ENCODE results near the gene ERI2. TPM values are rescaled to one million over a fixed set of nuclear protein-coding genes. Genes with fewer than 3 reads are reported as not detected.

ERI2 gene
- total RNA-seq, 2 experiments from 2014 or later: 0.25 to 0.45 TPM

DNA sequence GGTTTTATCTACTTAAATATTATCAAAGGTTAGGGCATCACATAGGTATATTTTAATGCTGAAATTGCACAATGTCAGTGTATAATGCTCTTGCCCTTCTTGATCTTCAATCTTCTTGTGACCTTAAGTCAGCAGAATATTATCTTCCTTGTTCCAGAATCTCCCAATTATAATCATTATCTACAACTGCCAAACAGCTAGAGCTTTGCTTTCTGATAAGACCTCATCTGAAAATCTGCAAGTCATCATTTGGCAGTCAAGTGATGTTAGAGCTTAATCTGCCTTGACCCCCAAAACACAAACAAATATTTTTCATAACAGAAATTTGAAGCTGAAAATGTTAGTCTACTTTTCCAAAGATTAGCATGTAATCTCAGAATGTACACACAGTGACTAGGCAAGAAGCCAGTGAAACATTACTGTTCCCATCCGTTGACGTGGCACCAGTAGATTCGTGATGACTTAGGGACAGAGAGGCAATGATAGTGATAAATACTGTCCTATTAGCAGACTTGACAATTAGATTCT lies 19.8 kb upstream of the ERI2 start:
- Histone ChIP-seq H3K4me1 (ENCODE audit: insufficient read depth, low read length) (no peaks in the 10 kb centered on the region), H3K27ac (ENCODE audit: low read depth in 1 of 2, low read length in 2 of 2) (no peak overlapping the region), H3K4me3 (ENCODE audit: low read length) (no peak overlapping the region), H3K36me3 (ENCODE audit: insufficient read depth, low read length) (no peaks in the 10 kb centered on the region), H3K9me3 (ENCODE audit: control insufficient read depth in 1 of 2, insufficient read depth in 1 of 2, low read length in 2 of 2) (no peaks in the 10 kb centered on the region), H3K27me3 (ENCODE audit: control insufficient read depth in 1 of 2, insufficient read depth in 2 of 2, low read length in 2 of 2) (no peaks in the 10 kb centered on the region)
- CTCF ChIA-PET: no interaction called here
- no peaks in the 10 kb centered on the region for H3K36me3 Mint-ChIP-seq (ENCODE audit: low read depth)
- TF ChIP-seq, protein P1, sequence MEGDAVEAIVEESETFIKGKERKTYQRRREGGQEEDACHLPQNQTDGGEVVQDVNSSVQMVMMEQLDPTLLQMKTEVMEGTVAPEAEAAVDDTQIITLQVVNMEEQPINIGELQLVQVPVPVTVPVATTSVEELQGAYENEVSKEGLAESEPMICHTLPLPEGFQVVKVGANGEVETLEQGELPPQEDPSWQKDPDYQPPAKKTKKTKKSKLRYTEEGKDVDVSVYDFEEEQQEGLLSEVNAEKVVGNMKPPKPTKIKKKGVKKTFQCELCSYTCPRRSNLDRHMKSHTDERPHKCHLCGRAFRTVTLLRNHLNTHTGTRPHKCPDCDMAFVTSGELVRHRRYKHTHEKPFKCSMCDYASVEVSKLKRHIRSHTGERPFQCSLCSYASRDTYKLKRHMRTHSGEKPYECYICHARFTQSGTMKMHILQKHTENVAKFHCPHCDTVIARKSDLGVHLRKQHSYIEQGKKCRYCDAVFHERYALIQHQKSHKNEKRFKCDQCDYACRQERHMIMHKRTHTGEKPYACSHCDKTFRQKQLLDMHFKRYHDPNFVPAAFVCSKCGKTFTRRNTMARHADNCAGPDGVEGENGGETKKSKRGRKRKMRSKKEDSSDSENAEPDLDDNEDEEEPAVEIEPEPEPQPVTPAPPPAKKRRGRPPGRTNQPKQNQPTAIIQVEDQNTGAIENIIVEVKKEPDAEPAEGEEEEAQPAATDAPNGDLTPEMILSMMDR (IDR thresholded peaks at IDR 0.05): no peak
- peaks cover 7% of the 10 kb centered on the region for H3K4me1 Mint-ChIP-seq (ENCODE audit: low read depth)
- intact Hi-C loops (cut with DNase I, micrococcal nuclease): no loop called here
- H3K9me3 Mint-ChIP-seq: no peaks in the 10 kb centered on the region
- POLR2A ChIA-PET: no interaction called here
- no peak for DNase-seq
- no peak for ATAC-seq (ENCODE audit: poor library complexity)
- no peak overlapping the region for H3K4me3 Mint-ChIP-seq
- H3K27ac Mint-ChIP-seq: no peak overlapping the region
- H3K27me3 Mint-ChIP-seq: no peaks in the 10 kb centered on the region

DNA sequence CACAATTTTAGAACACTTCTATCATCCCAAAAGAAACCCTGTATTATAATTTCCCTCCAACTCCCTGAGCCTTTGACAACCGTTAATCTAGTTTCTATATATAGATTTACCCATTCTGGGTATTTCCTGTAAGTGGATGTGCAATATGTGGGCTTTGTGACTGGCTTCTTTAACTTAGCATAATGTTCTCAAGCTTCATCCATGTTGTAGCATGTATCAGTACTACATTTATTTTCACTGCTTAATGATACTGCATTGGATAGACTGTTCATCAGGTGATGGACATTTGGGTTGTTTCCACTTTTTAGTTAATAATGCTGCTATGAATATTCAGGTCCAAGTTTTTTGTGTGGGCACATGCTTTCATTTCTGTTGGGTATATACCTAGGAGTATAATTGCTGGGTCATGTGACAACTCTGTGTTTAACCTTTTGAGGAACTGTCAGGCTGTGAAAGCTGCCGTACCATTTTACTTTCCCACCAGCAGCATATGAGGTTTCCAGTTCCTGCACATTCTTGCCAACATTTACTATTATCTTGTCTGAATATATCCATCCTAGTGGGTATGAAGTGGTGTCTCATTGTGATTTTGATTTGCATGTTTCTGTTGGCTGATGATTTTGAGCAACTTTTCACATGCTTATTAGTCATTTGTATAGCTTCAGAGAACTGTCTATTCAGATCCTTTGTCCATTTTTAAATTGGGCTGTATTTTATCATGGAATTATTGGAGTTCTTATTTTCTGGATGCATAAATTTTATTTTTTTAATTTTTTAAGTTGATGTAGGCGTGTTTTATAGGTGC lies 16.5 kb upstream of the ERI2 start:
- Mint-ChIP-seq H3K4me3 (no peak overlapping the region), H3K4me1 (ENCODE audit: low read depth) (peaks cover 7% of the 10 kb centered on the region), H3K27me3 (no peaks in the 10 kb centered on the region), H3K9me3 (no peaks in the 10 kb centered on the region), H3K36me3 (ENCODE audit: low read depth) (no peaks in the 10 kb centered on the region), H3K27ac (no peak overlapping the region)
- ATAC-seq (ENCODE audit: poor library complexity) (no peak), DNase-seq (no peak)
- no peaks in the 10 kb centered on the region for H3K9me3 ChIP-seq (ENCODE audit: control insufficient read depth in 1 of 2, insufficient read depth in 1 of 2, low read length in 2 of 2)
- intact Hi-C loops (cut with DNase I, micrococcal nuclease): no loop called here
- H3K36me3 ChIP-seq (ENCODE audit: insufficient read depth, low read length): no peaks in the 10 kb centered on the region
- ChIA-PET POLR2A (no interaction called here), CTCF (interaction anchor here (1.4 kb wide), 1 partner anchor 10 kb away, joined by 3 read pairs; no protein-coding TSS in a partner anchor)
- H3K27me3 ChIP-seq (ENCODE audit: control insufficient read depth in 1 of 2, insufficient read depth in 2 of 2, low read length in 2 of 2): no peaks in the 10 kb centered on the region
- no peaks in the 10 kb centered on the region for H3K4me1 ChIP-seq (ENCODE audit: insufficient read depth, low read length)
- TF ChIP-seq, protein P1 (IDR thresholded peaks at IDR 0.05): no peak
- H3K27ac ChIP-seq (ENCODE audit: low read depth in 1 of 2, low read length in 2 of 2): no peak overlapping the region
- no peak overlapping the region for H3K4me3 ChIP-seq (ENCODE audit: low read length)

DNA sequence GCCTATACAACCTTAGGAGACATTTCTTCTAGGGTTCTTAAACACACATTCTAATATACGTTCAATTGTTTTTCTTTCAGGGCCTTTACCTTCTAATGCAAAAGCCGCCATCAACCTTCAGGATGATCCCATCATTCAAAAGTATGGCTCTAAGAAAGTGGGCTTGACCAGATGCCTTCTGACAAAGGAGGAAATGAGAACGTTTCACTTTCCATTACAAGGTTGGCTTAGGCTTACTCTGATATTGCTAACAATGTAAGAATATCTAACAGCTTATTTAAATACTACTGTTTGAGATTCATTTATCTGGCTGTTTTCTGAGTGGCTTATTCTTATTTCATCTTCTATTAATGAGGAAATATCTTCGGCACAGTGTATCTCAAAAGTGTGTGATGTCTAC lies 15.4 kb upstream of the ERI2 start:
- intact Hi-C loops (cut with DNase I, micrococcal nuclease): no loop called here
- POLR2A ChIA-PET: no interaction called here
- CTCF ChIA-PET: interaction anchor here (1.4 kb wide), 1 partner anchor 11 kb away, joined by 3 read pairs; no protein-coding TSS in a partner anchor

More for the DNA sequence above, 15.4 kb upstream of the ERI2 start:
- DNase-seq (no peak), ATAC-seq (ENCODE audit: poor library complexity) (no peak)
- H3K27me3 Mint-ChIP-seq: no peaks in the 10 kb centered on the region
- no peaks in the 10 kb centered on the region for H3K9me3 Mint-ChIP-seq
- Histone ChIP-seq H3K4me1 (ENCODE audit: insufficient read depth, low read length) (no peaks in the 10 kb centered on the region), H3K27ac (ENCODE audit: low read depth in 1 of 2, low read length in 2 of 2) (no peak overlapping the region), H3K9me3 (ENCODE audit: control insufficient read depth in 1 of 2, insufficient read depth in 1 of 2, low read length in 2 of 2) (no peaks in the 10 kb centered on the region), H3K27me3 (ENCODE audit: control insufficient read depth in 1 of 2, insufficient read depth in 2 of 2, low read length in 2 of 2) (no peaks in the 10 kb centered on the region), H3K4me3 (ENCODE audit: low read length) (no peak overlapping the region), H3K36me3 (ENCODE audit: insufficient read depth, low read length) (no peaks in the 10 kb centered on the region)
- peaks cover 7% of the 10 kb centered on the region for H3K4me1 Mint-ChIP-seq (ENCODE audit: low read depth)
- TF ChIP-seq, protein P1 (IDR thresholded peaks at IDR 0.05): no peak
- no peaks in the 10 kb centered on the region for H3K36me3 Mint-ChIP-seq (ENCODE audit: low read depth)
- H3K27ac Mint-ChIP-seq: no peak overlapping the region
- H3K4me3 Mint-ChIP-seq: no peak overlapping the region
